ENCODE results near the gene RASA2. TPM values are rescaled to one million over a fixed set of nuclear protein-coding genes. Genes with fewer than 3 reads are reported as not detected.

RASA2 gene
- polyA plus RNA-seq, 1 donor from 2014 or later = 37.5 TPM

DNA sequence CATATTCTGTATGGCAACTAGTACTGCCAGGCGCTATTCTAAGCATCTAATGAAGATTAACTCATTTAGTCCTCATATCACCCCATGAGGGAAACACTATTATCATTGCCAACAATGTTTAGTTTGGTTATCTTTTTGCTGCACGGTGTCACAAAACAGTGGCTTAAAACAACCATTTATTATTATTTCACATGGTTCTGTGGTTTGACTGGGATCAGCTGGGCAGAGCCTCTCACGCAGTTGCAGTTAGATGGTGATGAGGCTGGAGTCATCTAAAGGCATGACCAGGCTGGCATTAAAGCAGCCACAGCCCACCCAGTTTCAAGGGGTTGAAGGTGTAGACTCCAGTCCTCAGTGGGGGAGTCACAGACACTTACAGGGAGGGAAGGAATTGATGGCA is 32.8 kb upstream of the RASA2 start:
- H3K79me2 ChIP-seq (replicated peaks; ENCODE audit: insufficient read depth, low read length) = no peaks in the 10 kb centered on the region
- H3K27ac ChIP-seq (ENCODE audit: low read length) = no peak overlapping the region
- no peak overlapping the region for H3K4me2 ChIP-seq (ENCODE audit: low read length)
- no peak overlapping the region for H3K4me3 ChIP-seq (ENCODE audit: low read length)
- no peaks in the 10 kb centered on the region for H3K9me2 ChIP-seq (ENCODE audit: insufficient read depth, low read length)
- no peaks in the 10 kb centered on the region for H3F3A ChIP-seq (ENCODE audit: insufficient read depth, low read length, poor library complexity, severe bottlenecking)
- H3K27me3 ChIP-seq (ENCODE audit: insufficient read depth, low read depth, low read length) = no peaks in the 10 kb centered on the region
- H3K9me3 ChIP-seq (ENCODE audit: low read length) = no peaks in the 10 kb centered on the region
- no peak overlapping the region for H3K9ac ChIP-seq (ENCODE audit: low read length)
- no peaks in the 10 kb centered on the region for H4K20me1 ChIP-seq (ENCODE audit: insufficient read depth)
- H3K36me3 ChIP-seq (ENCODE audit: insufficient read depth, low read length) = no peaks in the 10 kb centered on the region
- no peak overlapping the region for H2AFZ ChIP-seq (ENCODE audit: low read depth, low read length)
- TF ChIP-seq MXI1 (conservative IDR thresholded peaks at IDR 0.05; ENCODE audit: poor library complexity, severe bottlenecking) = no peak

DNA sequence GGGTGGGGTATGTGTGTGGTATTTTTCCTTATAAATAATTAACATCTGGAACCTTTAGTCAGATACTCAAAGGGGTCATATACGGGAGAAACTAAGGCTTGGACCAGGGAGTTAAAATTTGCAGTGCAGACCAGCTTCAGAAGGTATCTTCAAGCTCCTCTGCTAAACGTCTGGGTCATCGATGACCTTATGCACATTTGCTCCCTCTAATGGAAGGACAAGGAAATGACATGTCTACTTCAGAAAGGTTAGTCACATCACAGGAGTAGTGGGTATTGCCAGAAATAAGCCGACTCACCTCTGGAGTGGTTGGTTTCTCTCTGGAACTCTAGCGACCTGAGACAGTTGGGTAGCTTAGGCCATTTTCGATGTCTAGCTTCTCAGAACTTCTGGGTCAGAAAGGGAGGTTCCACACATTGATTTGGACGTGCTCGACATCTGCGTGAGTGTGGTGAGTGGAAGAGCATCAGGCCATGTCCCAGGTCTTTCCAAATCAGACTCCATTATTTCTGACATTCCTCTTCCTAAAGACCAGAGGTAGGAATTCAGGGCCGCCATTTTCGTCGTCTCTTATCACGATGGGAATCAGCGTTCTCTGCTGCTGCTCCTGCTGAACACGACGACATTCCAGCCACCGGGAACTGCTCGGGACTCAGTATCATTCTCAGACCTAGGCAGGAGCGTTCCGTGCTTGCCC is 31.8 kb upstream of the RASA2 start:
- no peaks in the 10 kb centered on the region for H3K9me2 ChIP-seq (ENCODE audit: insufficient read depth, low read length)

More for the DNA sequence above, 31.8 kb upstream of the RASA2 start:
- Histone ChIP-seq H3K9me3 (ENCODE audit: low read length) (no peaks in the 10 kb centered on the region), H3K36me3 (ENCODE audit: insufficient read depth, low read length) (no peaks in the 10 kb centered on the region), H3K79me2 (replicated peaks; ENCODE audit: insufficient read depth, low read length) (no peaks in the 10 kb centered on the region), H3K27me3 (ENCODE audit: insufficient read depth, low read depth, low read length) (no peaks in the 10 kb centered on the region), H3F3A (ENCODE audit: insufficient read depth, low read length, poor library complexity, severe bottlenecking) (no peaks in the 10 kb centered on the region), H3K9ac (ENCODE audit: low read length) (no peak overlapping the region), H3K4me3 (ENCODE audit: low read length) (no peak overlapping the region), H2AFZ (ENCODE audit: low read depth, low read length) (no peak overlapping the region), H3K4me2 (ENCODE audit: low read length) (no peak overlapping the region), H4K20me1 (ENCODE audit: insufficient read depth) (no peaks in the 10 kb centered on the region), H3K27ac (ENCODE audit: low read length) (no peak overlapping the region)
- TF ChIP-seq REST (IDR thresholded peaks at IDR 0.05; ENCODE audit: borderline replicate concordance) = no peak
- TF ChIP-seq TAF1 (IDR thresholded peaks at IDR 0.05; ENCODE audit: low read depth) = no peak
- peak; percentile 38 for TF ChIP-seq SMC3 (conservative IDR thresholded peaks at IDR 0.05; ENCODE audit: poor library complexity)
- TF ChIP-seq RAD21 (conservative IDR thresholded peaks at IDR 0.05) = peak; percentile 29
- TF ChIP-seq, protein P1, sequence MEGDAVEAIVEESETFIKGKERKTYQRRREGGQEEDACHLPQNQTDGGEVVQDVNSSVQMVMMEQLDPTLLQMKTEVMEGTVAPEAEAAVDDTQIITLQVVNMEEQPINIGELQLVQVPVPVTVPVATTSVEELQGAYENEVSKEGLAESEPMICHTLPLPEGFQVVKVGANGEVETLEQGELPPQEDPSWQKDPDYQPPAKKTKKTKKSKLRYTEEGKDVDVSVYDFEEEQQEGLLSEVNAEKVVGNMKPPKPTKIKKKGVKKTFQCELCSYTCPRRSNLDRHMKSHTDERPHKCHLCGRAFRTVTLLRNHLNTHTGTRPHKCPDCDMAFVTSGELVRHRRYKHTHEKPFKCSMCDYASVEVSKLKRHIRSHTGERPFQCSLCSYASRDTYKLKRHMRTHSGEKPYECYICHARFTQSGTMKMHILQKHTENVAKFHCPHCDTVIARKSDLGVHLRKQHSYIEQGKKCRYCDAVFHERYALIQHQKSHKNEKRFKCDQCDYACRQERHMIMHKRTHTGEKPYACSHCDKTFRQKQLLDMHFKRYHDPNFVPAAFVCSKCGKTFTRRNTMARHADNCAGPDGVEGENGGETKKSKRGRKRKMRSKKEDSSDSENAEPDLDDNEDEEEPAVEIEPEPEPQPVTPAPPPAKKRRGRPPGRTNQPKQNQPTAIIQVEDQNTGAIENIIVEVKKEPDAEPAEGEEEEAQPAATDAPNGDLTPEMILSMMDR (IDR thresholded peaks at IDR 0.05; ENCODE audit: poor library complexity, severe bottlenecking) = peak; percentile 40
